Adrenal gland (tissue), 5 donors: Measurements from ENCODE around the gene IGFBP4.

Experiments
- CTCF ChIP-seq, 6 experiments: fragments of 450-650 bp in 4 of 6; fragments of 200-600 bp in 2 of 6; sonication (generic) in 1 of 6; IDR thresholded peaks; 1 replicate in 5 of 6; 2 replicates in 1 of 6; pipeline versions ENCODE4 v1.5.1 to v1.8.0; 2016 to 2021; ENCODE audit warnings: antibody characterized with exemption in 6 of 6, mild to moderate bottlenecking in 2 of 6, moderate library complexity in 1 of 6
- POLR2A ChIP-seq, 2 donors: fragments of 450-650 bp; IDR thresholded peaks; one replicate each; pipeline ENCODE4 v1.6.1; 2017; ENCODE audit warnings: antibody characterized with exemption in 2 of 2, mild to moderate bottlenecking in 2 of 2, moderate library complexity in 1 of 2
- donor health status: DM: no; HTN: no; CAD: no.

- TF ChIP-seq CTCF (IDR thresholded peaks at IDR 0.05) = no peak
- TF ChIP-seq POLR2A (IDR thresholded peaks at IDR 0.05) = no peak
Measured at GRCh38 chr17:40418428-40418706, 24.9 kb upstream of the IGFBP4 start.
